ENCODE results near the gene SMIM38.

Gene SMIM38

DNA sequence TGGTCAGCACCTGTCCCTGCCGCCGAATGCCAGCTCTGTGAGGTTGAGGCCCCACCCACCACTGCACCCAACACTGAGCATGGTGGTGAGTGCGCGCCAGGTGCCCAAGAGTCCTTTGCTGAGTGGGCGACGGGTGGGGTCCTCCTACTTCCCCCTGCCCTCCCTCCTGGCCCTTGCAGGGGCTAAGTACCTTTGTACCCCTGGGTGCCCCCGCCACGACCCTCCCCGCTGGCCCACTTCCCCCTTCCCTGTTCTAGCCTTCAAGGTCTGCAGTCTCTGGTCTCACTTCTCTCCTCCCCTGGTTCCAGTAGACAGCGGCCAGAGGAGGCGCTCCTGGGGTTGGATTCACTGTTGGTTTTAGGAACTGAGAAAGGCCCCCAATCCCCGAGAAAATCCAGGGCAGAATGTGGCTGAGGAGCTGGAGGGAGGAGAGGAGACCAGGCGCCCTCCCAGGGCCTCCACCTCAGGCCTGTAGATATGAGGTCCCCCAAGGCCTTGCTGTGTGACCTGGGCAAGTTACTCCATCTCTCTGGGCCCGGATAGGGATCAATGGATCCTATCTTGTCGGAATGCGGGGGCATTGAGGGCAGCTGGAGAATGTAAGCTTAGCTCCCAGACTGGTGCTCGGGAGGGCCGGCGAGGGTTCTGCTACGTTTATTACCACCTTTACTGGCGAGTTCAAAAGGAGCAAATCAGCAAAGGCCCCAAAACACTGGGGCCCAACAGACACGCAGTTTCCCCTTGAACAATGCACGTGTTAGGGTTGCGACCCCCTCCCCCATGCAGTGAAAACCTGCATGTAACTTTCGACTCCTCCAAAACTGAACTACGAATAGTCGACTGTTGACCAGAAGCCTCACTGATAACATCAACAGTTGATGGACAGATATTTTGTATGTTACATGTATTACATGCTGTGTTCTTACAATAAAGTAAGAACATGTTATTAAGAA, 31.9 kb upstream of the SMIM38 start:
- in situ Hi-C loops (cut with HindIII; ENCODE audit: low pct_ligation_motif_present, low sequenced_read_pairs): loop anchor here (25.0 kb wide), 1 partner anchor 538 kb away; no protein-coding TSS in a partner anchor
- DNase-seq: no peak
- Histone ChIP-seq H3K27ac (no peak overlapping the region), H3K4me3 (ENCODE audit: low read depth, low read length) (no peak overlapping the region), H3K36me3 (replicated peaks) (no peaks in the 10 kb centered on the region), H3K27me3 (replicated peaks) (no peaks in the 10 kb centered on the region)
- peak; percentile 15 for TF ChIP-seq CTCF (IDR thresholded peaks at IDR 0.05; ENCODE audit: low read depth, low read length, missing control alignments)

- Histone ChIP-seq H3K27ac (no peak overlapping the region), H3K4me3 (ENCODE audit: low read depth, low read length) (no peak overlapping the region), H3K36me3 (replicated peaks) (no peaks in the 10 kb centered on the region), H3K27me3 (replicated peaks) (no peaks in the 10 kb centered on the region)
- in situ Hi-C loops (cut with HindIII; ENCODE audit: low pct_ligation_motif_present, low sequenced_read_pairs): no loop called here
- no peak for DNase-seq
- TF ChIP-seq CTCF (IDR thresholded peaks at IDR 0.05; ENCODE audit: low read depth, low read length, missing control alignments): no peak
Observed at GRCh38 chr11:69125861-69126260, 29.9 kb upstream of the SMIM38 start.

DNA sequence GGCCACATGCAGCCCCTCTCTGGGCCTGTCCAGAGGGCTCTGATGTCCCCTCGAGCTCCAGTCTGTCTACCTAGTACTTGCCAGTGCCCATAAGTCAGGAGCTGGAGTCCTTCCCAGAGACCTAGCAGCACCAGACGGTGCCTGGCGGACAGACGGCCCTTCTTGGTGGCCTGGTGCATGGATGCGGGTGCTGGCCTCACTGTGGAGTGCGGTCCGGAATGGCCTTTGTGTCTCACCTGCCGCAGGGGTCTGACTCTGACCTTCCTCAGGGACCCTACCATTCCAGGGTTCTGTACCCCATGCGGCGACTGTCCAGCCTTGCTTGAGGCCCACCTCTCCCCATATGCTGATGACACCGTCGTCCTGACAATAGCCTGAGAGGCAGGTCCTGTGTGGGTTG, 29.4 kb upstream of the SMIM38 start:
- H3K27me3 ChIP-seq (replicated peaks): no peaks in the 10 kb centered on the region
- no peaks in the 10 kb centered on the region for H3K36me3 ChIP-seq (replicated peaks)
- in situ Hi-C loops (cut with HindIII; ENCODE audit: low pct_ligation_motif_present, low sequenced_read_pairs): no loop called here
- no peak overlapping the region for H3K4me3 ChIP-seq (ENCODE audit: low read depth, low read length)
- no peak overlapping the region for H3K27ac ChIP-seq
- DNase-seq: no peak
- no peak for TF ChIP-seq CTCF (IDR thresholded peaks at IDR 0.05; ENCODE audit: low read depth, low read length, missing control alignments)

GRCh38 chr11:69127081-69127850, 28.5 kb upstream of the SMIM38 start:
- no peak overlapping the region for H3K27ac ChIP-seq
- no peaks in the 10 kb centered on the region for H3K36me3 ChIP-seq (replicated peaks)
- in situ Hi-C loops (cut with HindIII; ENCODE audit: low pct_ligation_motif_present, low sequenced_read_pairs): no loop called here
- no peak for TF ChIP-seq CTCF (IDR thresholded peaks at IDR 0.05; ENCODE audit: low read depth, low read length, missing control alignments)
- no peak for DNase-seq
- H3K4me3 ChIP-seq (ENCODE audit: low read depth, low read length): no peak overlapping the region
- H3K27me3 ChIP-seq (replicated peaks): no peaks in the 10 kb centered on the region

GRCh38 chr11:69127884-69128283, 27.9 kb upstream of the SMIM38 start:
- in situ Hi-C loops (cut with HindIII; ENCODE audit: low pct_ligation_motif_present, low sequenced_read_pairs): no loop called here
- no peak for TF ChIP-seq CTCF (IDR thresholded peaks at IDR 0.05; ENCODE audit: low read depth, low read length, missing control alignments)
- Histone ChIP-seq H3K36me3 (replicated peaks) (no peaks in the 10 kb centered on the region), H3K27me3 (replicated peaks) (no peaks in the 10 kb centered on the region), H3K27ac (no peak overlapping the region), H3K4me3 (ENCODE audit: low read depth, low read length) (no peak overlapping the region)
- DNase-seq: no peak
